HepG2 (cell line): ENCODE results near the gene LAMB2. TPM values are rescaled to one million over a fixed set of nuclear protein-coding genes. Genes with fewer than 3 reads are reported as not detected.

Source experiments
- ATAC-seq: fragments of 200-7000 bp; cut with Tn5 transposase; 3 replicates; pipeline ENCODE4 v1.9.1; 2020; ENCODE audit warnings: mild to moderate bottlenecking, moderate library complexity
- BruUV-seq: library from RNA; stranded (reverse); fragments of 400-500 nt; replicated peaks from 2 replicates; lab custom pipeline; 2021; lab: Mats Ljungman, UMichigan
- CTCF ChIA-PET: fragments of 300-600 bp; formaldehyde crosslinking; extraction: SDS; loops from one replicate; lab custom pipeline; 2021; ENCODE audit warnings: low total read pairs, inconsistent platforms, low intra/inter-chr PET ratio; lab: Yijun Ruan, JAX
- POLR2A ChIA-PET: fragments of 350-600 bp; sonication (Branson Sonifier 250); formaldehyde crosslinking; loops from one replicate; lab custom pipeline; 2020; ENCODE audit warnings: antibody characterized with exemption, inconsistent platforms; lab: Yijun Ruan, JAX
- DNase-seq: peaks from one replicate; pipeline ENCODE4 v3.0.0-alpha.2; 2015; ENCODE audit warnings: low spot score
- FAIRE-seq: peaks from 3 replicates; lab custom pipeline; 2011; peaks lifted over from hg19 to GRCh38; lab: Jason Lieb, UNC
- H2AFZ ChIP-seq: one replicate; pipeline ENCODE4 v1.6.1; 2011; ENCODE audit warnings: low read length, inconsistent platforms
- H3K27ac ChIP-seq: fragments of 300-600 bp; 3 replicates; pipeline ENCODE4 v1.8.0; 2011; ENCODE audit warnings: mixed run types, mild to moderate bottlenecking, mixed read lengths, low read length, inconsistent platforms; ENCODE audit not compliant: insufficient read depth; ENCODE audit errors: extremely low read length
- H3K27me3 ChIP-seq, 2 experiments: fragments of 200-600 bp in 1 of 2; 2 replicates in 1 of 2; 3 replicates in 1 of 2; pipeline versions ENCODE4 v1.6.0 to v1.8.0; 2011; ENCODE audit warnings: low read length in 2 of 2, mild to moderate bottlenecking in 2 of 2, moderate library complexity in 2 of 2, inconsistent platforms in 1 of 2; ENCODE audit not compliant: insufficient read depth in 2 of 2, control insufficient read depth in 1 of 2
- H3K36me3 ChIP-seq, 2 experiments: fragments of 200-600 bp in 1 of 2; replicated peaks in 1 of 2; 2 replicates in 1 of 2; 3 replicates in 1 of 2; pipeline versions ENCODE4 v1.5.1 to v1.8.0; 2011; ENCODE audit warnings: low read length in 2 of 2, inconsistent platforms in 1 of 2; ENCODE audit not compliant: insufficient read depth in 2 of 2, control insufficient read depth in 1 of 2
- H3K4me1 ChIP-seq: 2 replicates; pipeline ENCODE4 v1.5.1; 2012; ENCODE audit warnings: low read length, inconsistent platforms; ENCODE audit not compliant: insufficient read depth
- H3K4me2 ChIP-seq: 2 replicates; pipeline ENCODE4 v1.6.0; 2011; ENCODE audit warnings: low read depth, low read length, inconsistent platforms
- H3K4me3 ChIP-seq, 3 experiments: fragments of 200-600 bp in 1 of 3; sonication (generic), shearing (Covaris generic) in 1 of 3; replicated peaks in 1 of 3; 2 replicates each; pipeline ENCODE4 v1.5.1; 2011 to 2016; ENCODE audit warnings: low read length in 3 of 3, inconsistent platforms in 2 of 3, low read depth in 2 of 3, mild to moderate bottlenecking in 2 of 3, control low read depth in 1 of 3, mixed read lengths in 1 of 3; ENCODE audit not compliant: insufficient read depth in 1 of 3
- H3K79me2 ChIP-seq: one replicate; pipeline ENCODE4 v1.6.1; 2011; ENCODE audit warnings: low read length, inconsistent platforms; ENCODE audit not compliant: insufficient read depth
- H3K9ac ChIP-seq: 2 replicates; pipeline ENCODE4 v1.6.0; 2011; ENCODE audit warnings: mild to moderate bottlenecking, low read depth, low read length, inconsistent platforms; ENCODE audit not compliant: insufficient read depth
- H3K9me3 ChIP-seq: 2 replicates; pipeline ENCODE4 v1.5.1; 2012; ENCODE audit warnings: mild to moderate bottlenecking, low read length
- H4K20me1 ChIP-seq: 2 replicates; pipeline ENCODE4 v1.6.0; 2011; ENCODE audit warnings: inconsistent platforms, mild to moderate bottlenecking, low read length, moderate library complexity; ENCODE audit not compliant: insufficient read depth
- AKAP8 ChIP-seq: sonication (generic); formaldehyde crosslinking; IDR thresholded peaks from 2 replicates; pipeline ENCODE4 v1.5.1; 2020; ENCODE audit warnings: mild to moderate bottlenecking, missing genetic modification reagents
- FIP1L1 ChIP-seq: fragments of 200-400 bp; formaldehyde crosslinking; IDR thresholded peaks from 2 replicates; pipeline ENCODE4 v1.6.1; 2018; ENCODE audit warnings: low read depth, mild to moderate bottlenecking, low read length, moderate library complexity, borderline replicate concordance; ENCODE audit not compliant: insufficient read depth
- GATAD2A ChIP-seq: IDR thresholded peaks from 2 replicates; pipeline ENCODE4 v1.6.1; 2016
- KDM5B ChIP-seq: sonication (generic); formaldehyde crosslinking; IDR thresholded peaks from 2 replicates; pipeline ENCODE4 v1.4.0; 2020; ENCODE audit warnings: missing genetic modification reagents, mild to moderate bottlenecking, borderline replicate concordance
- SALL2 ChIP-seq: sonication (generic); formaldehyde crosslinking; IDR thresholded peaks from 2 replicates; pipeline ENCODE4 v1.8.1; 2023; ENCODE audit warnings: mild to moderate bottlenecking, missing genetic modification reagents, inconsistent platforms
- ZC3H4 ChIP-seq: sonication (generic); formaldehyde crosslinking; IDR thresholded peaks from 2 replicates; pipeline ENCODE4 v1.4.0; 2020; ENCODE audit warnings: missing genetic modification reagents, borderline replicate concordance
- ZFP37 ChIP-seq: sonication (generic); formaldehyde crosslinking; IDR thresholded peaks from 2 replicates; pipeline ENCODE4 v1.4.0; 2020; ENCODE audit warnings: missing genetic modification reagents, borderline replicate concordance
- ZNF234 ChIP-seq: sonication (generic); formaldehyde crosslinking; conservative IDR thresholded peaks from 2 replicates; pipeline ENCODE4 v1.5.1; 2020; ENCODE audit warnings: mild to moderate bottlenecking, missing genetic modification reagents
- ZSCAN12 ChIP-seq: sonication (generic); formaldehyde crosslinking; IDR thresholded peaks from 2 replicates; pipeline ENCODE4 v1.9.0; 2021; ENCODE audit warnings: mild to moderate bottlenecking, missing genetic modification reagents
- ZSCAN20 ChIP-seq: sonication (generic); formaldehyde crosslinking; IDR thresholded peaks from 2 replicates; pipeline ENCODE4 v1.4.0; 2020; ENCODE audit warnings: missing genetic modification reagents, mild to moderate bottlenecking, borderline replicate concordance
- in situ Hi-C: cut with HindIII; loops from 2 replicates; pipeline ENCODE4 v1.10.0; 2017; ENCODE audit warnings: low pct_unique_long_range_greater_than_20kb; ENCODE audit not compliant: extremely low pct_ligation_motif_present
- intact Hi-C: fragments of 100-400 bp; cut with micrococcal nuclease; formaldehyde crosslinking; loops from one replicate; pipeline ENCODE4 v1.10.0; 2022; ENCODE audit not compliant: unreplicated experiment
- polyA plus RNA-seq, 8 experiments: library from polyadenylated mRNA; depleted of rRNA in 3 of 8; stranded (reverse) in 7 of 8; unstranded in 1 of 8; fragments of >200 nt; fragmentation: Illumina TruSeq in 4 of 8; extraction: Trizol in 4 of 8; gene quantifications; 2 replicates each; pipeline versions ENCODE4 v1.2.1 to v1.2.3, GENCODE V29; 2011 to 2016; ENCODE audit warnings: low read depth in 4 of 8, missing spikeins in 1 of 8, mixed read lengths in 1 of 8; ENCODE audit not compliant: insufficient read depth in 1 of 8
- total RNA-seq, 5 experiments: library from RNA; depleted of rRNA; stranded (reverse); fragments of >200 nt; fragmentation: Illumina TruSeq; extraction: Trizol; gene quantifications; 2 replicates each; pipeline ENCODE4 v1.2.3, GENCODE V29; 2016; ENCODE audit warnings: low read depth in 1 of 5
- TF ChIP-seq, protein P1 (sequence below): sonication (generic); formaldehyde crosslinking; IDR thresholded peaks from 2 replicates; pipeline ENCODE4 v1.5.1; 2020; ENCODE audit warnings: mild to moderate bottlenecking, missing genetic modification reagents, borderline replicate concordance
- TF ChIP-seq, protein P2 (sequence below): sonication (generic); formaldehyde crosslinking; IDR thresholded peaks from 2 replicates; pipeline ENCODE4 v1.4.0; 2020; ENCODE audit warnings: low read depth, mild to moderate bottlenecking, missing genetic modification reagents
- TF ChIP-seq, protein P3 (sequence below): sonication (generic); formaldehyde crosslinking; conservative IDR thresholded peaks from 2 replicates; pipeline ENCODE4 v1.8.0; 2022; ENCODE audit warnings: low read depth, missing genetic modification reagents
- TF ChIP-seq, protein P4 (sequence below): sonication (generic); formaldehyde crosslinking; IDR thresholded peaks from 2 replicates; pipeline ENCODE4 v1.4.0; 2020; ENCODE audit warnings: missing genetic modification reagents
- TF ChIP-seq, protein P5 (sequence below): sonication (generic); formaldehyde crosslinking; IDR thresholded peaks from 2 replicates; pipeline ENCODE4 v1.4.0; 2020; ENCODE audit warnings: missing genetic modification reagents

The LAMB2 gene
- total and polyA plus RNA-seq, 2 of the 13 experiments (the other 11 are each of a cell fraction or from before 2014, with no cell fraction given) = 208 to 443 TPM

DNA sequence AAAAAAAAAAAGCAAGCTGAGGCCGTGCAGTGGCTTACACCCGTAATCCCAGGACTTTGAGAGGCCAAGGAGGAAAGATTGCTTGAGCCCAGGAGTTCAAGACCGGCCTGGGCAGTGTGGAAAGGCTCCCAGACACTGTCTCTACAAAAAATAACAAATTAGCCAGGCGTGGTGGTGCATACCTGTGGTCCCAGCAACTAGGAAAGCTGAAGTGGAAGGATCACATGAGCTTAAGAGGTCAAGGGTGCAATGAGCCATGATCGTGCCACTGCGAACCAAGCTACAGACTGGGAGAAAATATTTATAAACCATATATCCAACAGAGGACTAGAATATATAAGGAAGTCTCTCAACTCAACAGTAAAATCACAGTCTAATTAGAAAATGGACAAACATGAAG, 48.5 kb upstream of the LAMB2 start (continued):
- TF ChIP-seq, protein P1, sequence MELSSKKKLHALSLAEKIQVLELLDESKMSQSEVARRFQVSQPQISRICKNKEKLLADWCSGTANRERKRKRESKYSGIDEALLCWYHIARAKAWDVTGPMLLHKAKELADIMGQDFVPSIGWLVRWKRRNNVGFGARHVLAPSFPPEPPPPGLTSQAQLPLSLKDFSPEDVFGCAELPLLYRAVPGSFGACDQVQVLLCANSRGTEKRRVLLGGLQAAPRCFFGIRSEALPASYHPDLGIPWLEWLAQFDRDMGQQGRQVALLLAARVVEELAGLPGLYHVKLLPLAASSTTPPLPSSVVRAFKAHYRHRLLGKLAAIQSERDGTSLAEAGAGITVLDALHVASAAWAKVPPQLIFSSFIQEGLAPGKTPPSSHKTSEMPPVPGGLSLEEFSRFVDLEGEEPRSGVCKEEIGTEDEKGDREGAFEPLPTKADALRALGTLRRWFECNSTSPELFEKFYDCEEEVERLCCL (CRISPR knock-in tag) = no peak
- TF ChIP-seq SALL2 (CRISPR knock-in tag) (no peak), KDM5B (CRISPR knock-in tag) (no peak), ZSCAN20 (CRISPR knock-in tag) (no peak), ZFP37 (CRISPR knock-in tag) (no peak), GATAD2A (CRISPR knock-in tag) (no peak), FIP1L1 (no peak), ZC3H4 (CRISPR knock-in tag) (no peak)
- TF ChIP-seq, protein P2, sequence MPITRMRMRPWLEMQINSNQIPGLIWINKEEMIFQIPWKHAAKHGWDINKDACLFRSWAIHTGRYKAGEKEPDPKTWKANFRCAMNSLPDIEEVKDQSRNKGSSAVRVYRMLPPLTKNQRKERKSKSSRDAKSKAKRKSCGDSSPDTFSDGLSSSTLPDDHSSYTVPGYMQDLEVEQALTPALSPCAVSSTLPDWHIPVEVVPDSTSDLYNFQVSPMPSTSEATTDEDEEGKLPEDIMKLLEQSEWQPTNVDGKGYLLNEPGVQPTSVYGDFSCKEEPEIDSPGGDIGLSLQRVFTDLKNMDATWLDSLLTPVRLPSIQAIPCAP (CRISPR knock-in tag) = no peak

DNA sequence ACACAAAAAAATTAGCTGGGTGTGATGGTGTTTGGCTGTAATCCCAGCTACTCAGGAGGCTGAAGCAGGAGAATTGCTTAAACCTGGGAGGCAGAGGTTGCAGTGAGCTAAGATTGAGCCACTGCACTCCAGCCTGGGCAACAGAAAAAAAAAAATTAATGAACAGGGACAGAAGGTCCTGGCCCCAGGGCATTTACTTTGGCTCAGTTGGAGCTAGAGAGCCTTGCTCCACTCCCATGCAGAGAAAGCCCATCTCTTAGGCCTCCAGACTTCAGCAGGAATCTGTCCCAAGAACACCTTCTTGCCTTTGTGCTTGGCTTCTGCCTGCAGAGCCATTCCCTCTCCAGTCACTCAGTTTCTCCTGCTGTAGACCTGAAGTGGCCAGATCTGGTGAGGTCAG, 47.3 kb upstream of the LAMB2 start:
- ChIA-PET CTCF (no interaction called here), POLR2A (interaction anchor here (0.7 kb wide), 1 partner anchor 46 kb away, joined by 3 read pairs; no protein-coding TSS in a partner anchor)
- ATAC-seq (no peak), FAIRE-seq (no peak), DNase-seq (no peak)
- no peaks in the 10 kb centered on the region; a peak in 1 of 5 replicates for H3K27me3 ChIP-seq
- peaks cover 26% of the 10 kb centered on the region for H3K4me1 ChIP-seq
- no peak overlapping the region for H3K4me3 ChIP-seq
- H3K36me3 ChIP-seq = 0 out of 5 replicates have a peak, but pooled peaks cover 0 to 1% of the 10 kb centered on the region in 2 experiments
- TF ChIP-seq ZSCAN12 (CRISPR knock-in tag) (no peak), AKAP8 (no peak), ZNF234 (no peak)
- TF ChIP-seq, protein P3, sequence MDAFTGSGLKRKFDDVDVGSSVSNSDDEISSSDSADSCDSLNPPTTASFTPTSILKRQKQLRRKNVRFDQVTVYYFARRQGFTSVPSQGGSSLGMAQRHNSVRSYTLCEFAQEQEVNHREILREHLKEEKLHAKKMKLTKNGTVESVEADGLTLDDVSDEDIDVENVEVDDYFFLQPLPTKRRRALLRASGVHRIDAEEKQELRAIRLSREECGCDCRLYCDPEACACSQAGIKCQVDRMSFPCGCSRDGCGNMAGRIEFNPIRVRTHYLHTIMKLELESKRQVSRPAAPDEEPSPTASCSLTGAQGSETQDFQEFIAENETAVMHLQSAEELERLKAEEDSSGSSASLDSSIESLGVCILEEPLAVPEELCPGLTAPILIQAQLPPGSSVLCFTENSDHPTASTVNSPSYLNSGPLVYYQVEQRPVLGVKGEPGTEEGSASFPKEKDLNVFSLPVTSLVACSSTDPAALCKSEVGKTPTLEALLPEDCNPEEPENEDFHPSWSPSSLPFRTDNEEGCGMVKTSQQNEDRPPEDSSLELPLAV = no peak
- TF ChIP-seq, protein P4, sequence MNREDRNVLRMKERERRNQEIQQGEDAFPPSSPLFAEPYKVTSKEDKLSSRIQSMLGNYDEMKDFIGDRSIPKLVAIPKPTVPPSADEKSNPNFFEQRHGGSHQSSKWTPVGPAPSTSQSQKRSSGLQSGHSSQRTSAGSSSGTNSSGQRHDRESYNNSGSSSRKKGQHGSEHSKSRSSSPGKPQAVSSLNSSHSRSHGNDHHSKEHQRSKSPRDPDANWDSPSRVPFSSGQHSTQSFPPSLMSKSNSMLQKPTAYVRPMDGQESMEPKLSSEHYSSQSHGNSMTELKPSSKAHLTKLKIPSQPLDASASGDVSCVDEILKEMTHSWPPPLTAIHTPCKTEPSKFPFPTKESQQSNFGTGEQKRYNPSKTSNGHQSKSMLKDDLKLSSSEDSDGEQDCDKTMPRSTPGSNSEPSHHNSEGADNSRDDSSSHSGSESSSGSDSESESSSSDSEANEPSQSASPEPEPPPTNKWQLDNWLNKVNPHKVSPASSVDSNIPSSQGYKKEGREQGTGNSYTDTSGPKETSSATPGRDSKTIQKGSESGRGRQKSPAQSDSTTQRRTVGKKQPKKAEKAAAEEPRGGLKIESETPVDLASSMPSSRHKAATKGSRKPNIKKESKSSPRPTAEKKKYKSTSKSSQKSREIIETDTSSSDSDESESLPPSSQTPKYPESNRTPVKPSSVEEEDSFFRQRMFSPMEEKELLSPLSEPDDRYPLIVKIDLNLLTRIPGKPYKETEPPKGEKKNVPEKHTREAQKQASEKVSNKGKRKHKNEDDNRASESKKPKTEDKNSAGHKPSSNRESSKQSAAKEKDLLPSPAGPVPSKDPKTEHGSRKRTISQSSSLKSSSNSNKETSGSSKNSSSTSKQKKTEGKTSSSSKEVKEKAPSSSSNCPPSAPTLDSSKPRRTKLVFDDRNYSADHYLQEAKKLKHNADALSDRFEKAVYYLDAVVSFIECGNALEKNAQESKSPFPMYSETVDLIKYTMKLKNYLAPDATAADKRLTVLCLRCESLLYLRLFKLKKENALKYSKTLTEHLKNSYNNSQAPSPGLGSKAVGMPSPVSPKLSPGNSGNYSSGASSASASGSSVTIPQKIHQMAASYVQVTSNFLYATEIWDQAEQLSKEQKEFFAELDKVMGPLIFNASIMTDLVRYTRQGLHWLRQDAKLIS (CRISPR knock-in tag) = no peak
- TF ChIP-seq, protein P5, sequence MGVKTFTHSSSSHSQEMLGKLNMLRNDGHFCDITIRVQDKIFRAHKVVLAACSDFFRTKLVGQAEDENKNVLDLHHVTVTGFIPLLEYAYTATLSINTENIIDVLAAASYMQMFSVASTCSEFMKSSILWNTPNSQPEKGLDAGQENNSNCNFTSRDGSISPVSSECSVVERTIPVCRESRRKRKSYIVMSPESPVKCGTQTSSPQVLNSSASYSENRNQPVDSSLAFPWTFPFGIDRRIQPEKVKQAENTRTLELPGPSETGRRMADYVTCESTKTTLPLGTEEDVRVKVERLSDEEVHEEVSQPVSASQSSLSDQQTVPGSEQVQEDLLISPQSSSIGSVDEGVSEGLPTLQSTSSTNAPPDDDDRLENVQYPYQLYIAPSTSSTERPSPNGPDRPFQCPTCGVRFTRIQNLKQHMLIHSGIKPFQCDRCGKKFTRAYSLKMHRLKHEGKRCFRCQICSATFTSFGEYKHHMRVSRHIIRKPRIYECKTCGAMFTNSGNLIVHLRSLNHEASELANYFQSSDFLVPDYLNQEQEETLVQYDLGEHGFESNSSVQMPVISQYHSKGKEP = no peak
- in situ Hi-C loops (no loop called here), intact Hi-C loops (no loop called here)
- H4K20me1 ChIP-seq = no peaks in the 10 kb centered on the region
- no peak overlapping the region for H2AFZ ChIP-seq
- no peak overlapping the region for H3K4me2 ChIP-seq
- H3K9me3 ChIP-seq = no peaks in the 10 kb centered on the region
- H3K27ac ChIP-seq = no peak overlapping the region
- no TSS peak for BruUV-seq
- H3K79me2 ChIP-seq = no peaks in the 10 kb centered on the region
- H3K9ac ChIP-seq = no peak overlapping the region
